H1 (cell line): ENCODE results near the gene SPATS2. TPM values are rescaled to one million over a fixed set of nuclear protein-coding genes. Genes with fewer than 3 reads are reported as not detected.

ENCODE experiments used
- EGR1 ChIP-seq: IDR thresholded peaks from 2 replicates; pipeline ENCODE4 v1.6.1; 2011; ENCODE audit warnings: low read depth, low read length, borderline replicate concordance
- HDAC6 ChIP-seq: IDR thresholded peaks from one replicate; pipeline ENCODE4 v1.7.1; 2012; ENCODE audit warnings: low read depth, mild to moderate bottlenecking, inconsistent platforms, low read length, moderate library complexity
- MAFK ChIP-seq: IDR thresholded peaks from 2 replicates; pipeline ENCODE4 v1.6.1; 2012; ENCODE audit warnings: low read depth, mild to moderate bottlenecking, improper control_type of control experiment, low read length
- NANOG ChIP-seq: IDR thresholded peaks from 2 replicates; pipeline ENCODE4 v1.6.1; 2011; ENCODE audit warnings: low read length, low read depth, mild to moderate bottlenecking, inconsistent platforms; ENCODE audit not compliant: insufficient read depth, poor library complexity, severe bottlenecking
- SP4 ChIP-seq: IDR thresholded peaks from 2 replicates; pipeline ENCODE4 v1.6.1; 2012; ENCODE audit warnings: low read length, inconsistent platforms
- ZNF274 ChIP-seq: IDR thresholded peaks from 2 replicates; pipeline ENCODE4 v1.7.0; 2012; ENCODE audit warnings: low read length, borderline replicate concordance; ENCODE audit errors: extremely low read depth
- polyA plus RNA-seq, 7 experiments: library from polyadenylated mRNA; depleted of rRNA in 3 of 7; stranded (reverse) in 5 of 7; unstranded in 2 of 7; fragments of >200 nt in 5 of 7; fragments of 200-250 nt in 2 of 7; gene quantifications; 1 replicate in 5 of 7; 2 replicates in 1 of 7; 4 replicates in 1 of 7; pipeline versions ENCODE4 v1.2.1 to v1.2.3, GENCODE V29; 2011 to 2013; ENCODE audit warnings: missing spikeins in 2 of 7, mixed read lengths in 2 of 7
- total RNA-seq: library from RNA; stranded (reverse); fragmentation: NEBNext Ultra II Directional; extraction: Animal tissue kit (Norgen Biotek cat#: 25700); gene quantifications from 2 replicates; pipeline ENCODE4 v1.2.1, GENCODE V29; 2021

The SPATS2 gene
- total and polyA plus RNA-seq, 2 of the 8 experiments (the other 6 are each of a cell fraction or from before 2014, with no cell fraction given), result 19.2 to 24.5 TPM

DNA sequence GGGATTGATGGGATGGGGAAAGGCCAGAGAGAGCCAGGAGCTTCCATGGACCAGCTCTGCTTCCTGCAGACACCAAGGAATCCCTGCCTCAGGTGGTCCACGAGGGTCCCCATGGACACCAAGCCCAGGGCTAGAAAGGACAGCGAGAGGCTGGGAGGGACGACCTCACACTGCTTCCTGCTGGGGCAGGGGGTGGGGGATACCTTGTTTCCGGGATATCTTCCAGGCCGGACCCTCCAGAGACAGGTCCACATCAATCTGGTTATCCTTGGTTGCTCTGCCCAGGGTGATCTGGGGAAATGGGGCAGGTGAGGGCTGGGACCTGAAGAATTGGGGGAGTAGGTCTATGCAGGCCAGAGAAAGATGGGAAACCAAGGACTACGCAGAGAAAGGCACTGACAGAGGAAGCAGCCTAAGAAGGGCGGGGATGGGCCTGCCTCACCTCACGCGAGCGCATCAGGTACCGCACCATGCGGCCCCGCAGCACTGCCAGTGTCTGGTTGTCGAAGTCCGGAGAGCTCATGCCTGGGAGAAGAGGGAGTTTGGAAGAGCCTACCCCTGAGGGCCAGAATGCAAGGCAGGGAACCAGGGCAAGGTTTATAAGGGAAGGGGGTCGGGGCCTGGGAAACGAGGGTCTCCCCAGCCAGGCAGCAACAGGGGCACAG, 191.9 kb downstream of the SPATS2 start (continued):
- TF ChIP-seq ZNF274 (no peak), SP4 (no peak), NANOG (no peak), HDAC6 (no peak), MAFK (no peak), EGR1 (no peak)
